ENCODE results near the gene HOXD8. TPM values are rescaled to one million over a fixed set of nuclear protein-coding genes. Genes with fewer than 3 reads are reported as not detected.

HOXD8 gene
- total RNA-seq, 1 donor from 2014 or later: 18.0 TPM

Other genes with a start within 250 kb of the HOXD8 start
- 21.0 and 22.5 TPM in 2 replicates for gene LNPK, start 127.4 kb upstream of the HOXD8 start, total RNA-seq
- gene EVX2, start 45.7 kb upstream of the HOXD8 start, total RNA-seq: not detected in 2 replicates
- gene HOXD13, start 37.0 kb upstream of the HOXD8 start, total RNA-seq: not detected in 2 replicates
- not detected in 2 replicates for gene HOXD12, start 29.9 kb upstream of the HOXD8 start, total RNA-seq
- 17.5 and 25.1 TPM in 2 replicates for gene HOXD11, start 22.4 kb upstream of the HOXD8 start, total RNA-seq
- gene HOXD10, start 12.9 kb upstream of the HOXD8 start, total RNA-seq: 14.3 and 18.8 TPM in 2 replicates
- gene HOXD9, start 7.0 kb upstream of the HOXD8 start, total RNA-seq: 9.8 and 11.5 TPM in 2 replicates
- gene HOXD4, start 21.8 kb downstream of the HOXD8 start, total RNA-seq: 26.0 and 28.0 TPM in 2 replicates
- 8.2 and 9.4 TPM in 2 replicates for gene HOXD3, start 27.6 kb downstream of the HOXD8 start, total RNA-seq
- gene HOXD1, start 59.0 kb downstream of the HOXD8 start, total RNA-seq: 9.3 and 10.2 TPM in 2 replicates
- gene MTX2, start 139.7 kb downstream of the HOXD8 start, total RNA-seq: 52.2 and 61.1 TPM in 2 replicates

Data from epithelial cell of proximal tubule (primary cell).